C4-2B (cell line): ENCODE measurements around the gene RPS29.
A peak's percentile ranks its signal among the peaks of the same experiment; 100 is the strongest.

Experiments used
- H3K27ac ChIP-seq: fragments of 450-650 bp; 2 replicates; pipeline ENCODE4 v1.5.1; 2017
- CTCF ChIP-seq: fragments of 450-650 bp; conservative IDR thresholded peaks from 2 replicates; pipeline ENCODE4 v1.5.1; 2017; ENCODE audit warnings: mild to moderate bottlenecking
- ZFX ChIP-seq: fragments of 450-650 bp; IDR thresholded peaks from 2 replicates; pipeline ENCODE4 v1.6.1; 2017

RPS29 gene

DNA sequence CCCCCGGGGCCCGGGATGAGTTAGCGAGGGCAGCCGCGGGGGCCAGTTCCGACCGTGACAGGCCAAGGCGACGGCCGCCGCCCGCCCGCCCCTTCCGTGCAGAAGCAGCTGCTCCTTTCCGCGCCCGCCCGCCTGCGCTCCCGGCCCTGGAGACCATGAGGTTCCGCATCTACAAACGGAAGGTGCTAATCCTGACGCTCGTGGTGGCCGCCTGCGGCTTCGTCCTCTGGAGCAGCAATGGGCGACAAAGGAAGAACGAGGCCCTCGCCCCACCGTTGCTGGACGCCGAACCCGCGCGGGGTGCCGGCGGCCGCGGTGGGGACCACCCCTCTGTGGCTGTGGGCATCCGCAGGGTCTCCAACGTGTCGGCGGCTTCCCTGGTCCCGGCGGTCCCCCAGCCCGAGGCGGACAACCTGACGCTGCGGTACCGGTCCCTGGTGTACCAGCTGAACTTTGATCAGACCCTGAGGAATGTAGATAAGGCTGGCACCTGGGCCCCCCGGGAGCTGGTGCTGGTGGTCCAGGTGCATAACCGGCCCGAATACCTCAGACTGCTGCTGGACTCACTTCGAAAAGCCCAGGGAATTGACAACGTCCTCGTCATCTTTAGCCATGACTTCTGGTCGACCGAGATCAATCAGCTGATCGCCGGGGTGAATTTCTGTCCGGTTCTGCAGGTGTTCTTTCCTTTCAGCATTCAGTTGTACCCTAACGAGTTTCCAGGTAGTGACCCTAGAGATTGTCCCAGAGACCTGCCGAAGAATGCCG, 35.1 kb upstream of the RPS29 start:
- peak overlapping the region; percentile 98 for H3K27ac ChIP-seq
- peak; percentile 17; the same call in 1 of the 2 replicates for TF ChIP-seq CTCF
- TF ChIP-seq ZFX = peak; percentile 73

DNA sequence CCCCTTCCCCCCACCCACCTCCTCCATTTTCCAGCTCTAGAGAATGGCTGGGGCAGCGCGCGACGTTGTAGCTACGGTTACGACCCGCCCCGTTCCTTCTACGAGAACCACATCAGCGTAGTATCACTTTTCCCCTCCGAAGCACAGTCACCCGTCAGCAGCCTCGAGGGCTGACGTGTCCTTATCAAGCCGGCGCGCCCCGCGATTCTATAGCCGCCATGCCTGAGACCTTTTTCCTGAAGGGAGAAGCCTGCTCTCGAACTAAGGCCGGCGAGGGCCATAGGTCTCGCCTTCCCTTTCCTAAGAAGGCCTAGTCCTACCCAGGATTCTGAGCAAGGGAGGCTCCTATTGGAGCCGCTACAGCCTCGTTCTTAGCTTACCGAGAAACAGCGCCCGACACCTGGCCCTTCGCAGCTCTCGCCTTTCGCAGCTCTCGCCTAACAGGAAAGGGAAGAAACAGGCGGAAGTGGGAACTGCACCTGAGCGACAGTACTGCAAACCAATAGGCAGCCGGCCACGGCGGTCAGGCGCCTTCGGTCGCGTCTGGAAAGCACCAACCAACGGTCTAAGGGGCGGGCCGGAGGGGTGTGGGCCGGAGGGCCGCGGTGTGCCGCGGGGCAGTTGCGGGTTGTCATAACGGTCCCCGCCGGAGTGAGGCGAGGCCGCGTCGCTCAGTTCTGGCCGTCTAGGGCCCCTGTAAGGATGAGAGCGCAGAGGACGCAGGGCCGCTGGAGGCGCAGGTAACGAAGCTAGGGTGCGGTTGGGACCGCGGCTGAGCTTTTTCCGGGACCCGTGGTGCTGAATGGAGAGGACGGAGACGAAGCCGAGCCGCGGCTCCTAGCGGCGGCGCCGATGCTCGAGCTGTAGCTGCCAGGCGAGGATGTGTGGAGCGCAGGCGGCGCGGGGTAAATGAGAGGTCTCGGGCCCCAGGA, 34.3 kb upstream of the RPS29 start, which contains the start of the genes MGAT2 and RPL36AL:
Gene MGAT2 (plus strand): TSS at position 618 of the 932 bp plus-strand sequence. CDS start 470 bp downstream, outside the sequence.
Gene RPL36AL (minus strand): TSS at position 445 of the 932 bp plus-strand sequence. CDS start 1,522 bp downstream, outside the sequence.
- peak within 1 kb of the TSS; percentile 98 for H3K27ac ChIP-seq
- TF ChIP-seq CTCF (peak; percentile 37), ZFX (peak; percentile 82)

GRCh38 chr14:49619730-49620129, 33.5 kb upstream of the RPS29 start:
- TF ChIP-seq CTCF (no peak), ZFX (no peak)
- H3K27ac ChIP-seq = peak overlapping the region; percentile 98

GRCh38 chr14:49619273-49619672, 33.1 kb upstream of the RPS29 start:
- H3K27ac ChIP-seq = peak overlapping the region; percentile 98

DNA sequence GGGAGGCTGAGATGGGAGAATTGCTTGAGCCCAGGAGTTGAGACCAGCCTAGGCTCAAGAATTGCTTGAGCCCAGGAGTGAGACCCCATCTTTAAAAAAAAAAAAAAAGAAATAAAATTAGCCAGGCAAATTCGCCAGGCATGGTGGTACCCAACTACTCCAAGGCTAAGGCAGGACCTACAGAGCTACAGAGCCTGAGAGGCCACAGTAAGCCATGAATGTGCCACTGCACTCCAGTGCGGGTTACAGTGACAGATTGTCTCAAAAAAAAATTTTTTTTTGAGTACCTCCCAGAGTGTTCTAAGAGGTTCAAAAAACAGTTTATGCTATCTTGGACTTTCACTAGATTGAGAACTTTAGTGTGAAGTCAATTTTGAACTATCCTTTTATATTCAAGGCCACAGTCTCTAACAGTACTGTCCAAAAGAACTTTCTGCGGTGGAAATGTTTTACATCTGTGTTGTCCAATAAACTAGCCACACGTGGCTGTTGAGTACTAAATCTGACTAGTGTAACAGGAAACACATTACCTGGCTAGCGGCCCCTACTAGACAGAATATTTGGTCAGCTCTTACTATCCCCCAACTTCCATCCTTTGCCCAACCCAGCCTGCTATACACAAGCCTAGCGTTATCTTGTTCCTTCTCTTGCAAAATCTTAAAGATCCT, 31.8 kb upstream of the RPS29 start:
- TF ChIP-seq CTCF = no peak
- TF ChIP-seq ZFX = no peak
- H3K27ac ChIP-seq = no peak overlapping the region

GRCh38 chr14:49615776-49616175, 29.6 kb upstream of the RPS29 start:
- no peak overlapping the region for H3K27ac ChIP-seq
- TF ChIP-seq CTCF (no peak), ZFX (no peak)

DNA sequence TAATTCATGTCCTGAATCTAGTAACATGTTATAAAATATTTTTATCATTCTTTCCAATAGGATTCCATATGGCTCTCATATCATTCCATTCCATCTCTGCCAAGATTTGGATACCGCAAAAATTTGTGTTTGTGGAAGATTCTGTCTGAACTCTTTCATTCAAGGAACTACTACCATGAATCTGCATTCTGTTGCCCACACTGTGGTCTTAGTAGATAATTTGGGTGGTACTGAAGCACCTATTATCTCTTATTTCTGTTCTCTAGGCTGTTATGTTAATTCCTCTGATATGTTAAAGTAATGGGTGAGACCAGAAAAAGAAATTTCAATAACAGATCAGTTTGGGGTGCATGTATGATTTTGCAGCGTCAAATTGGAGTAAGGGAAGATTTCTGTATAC, 28.0 kb upstream of the RPS29 start:
- TF ChIP-seq ZFX (no peak), CTCF (no peak)
- H3K27ac ChIP-seq = no peak overlapping the region
